Measurements from ENCODE around the gene PFKP.

Gene PFKP

DNA sequence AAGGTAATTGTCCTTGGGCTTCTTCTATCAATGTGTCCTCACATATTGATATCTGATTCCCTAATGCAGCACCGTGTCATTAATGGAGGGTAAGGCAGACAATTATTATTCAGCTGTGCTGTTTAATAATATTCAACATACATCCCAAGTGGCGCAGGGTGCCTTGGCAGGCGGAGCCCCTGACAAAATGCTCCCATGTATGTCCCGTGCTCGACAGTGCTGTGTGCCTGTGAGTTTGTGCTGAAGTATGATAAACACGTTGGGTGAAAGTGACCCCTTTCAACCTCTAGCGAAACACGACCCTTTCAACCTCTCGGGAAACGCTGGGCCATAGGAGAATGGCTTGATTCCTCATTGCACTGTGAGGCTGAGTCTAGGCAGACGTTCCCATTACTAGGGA is 31.3 kb downstream of the PFKP start:
- Histone ChIP-seq H3K9me3 (ENCODE audit: control insufficient read depth, insufficient read depth, low read length) (no peaks in the 10 kb centered on the region), H3F3A (ENCODE audit: control insufficient read depth, insufficient read depth) (no peaks in the 10 kb centered on the region; the same call in 1 of the 2 replicates), H3K79me2 (ENCODE audit: control insufficient read depth, low read length) (peaks cover 76% of the 10 kb centered on the region), H3K9me2 (replicated peaks; ENCODE audit: control insufficient read depth, low read length) (no peaks in the 10 kb centered on the region), H3K27me3 (ENCODE audit: control insufficient read depth, low read length) (no peaks in the 10 kb centered on the region), H3K4me1 (ENCODE audit: control insufficient read depth, low read length) (no peaks in the 10 kb centered on the region), H3K4me3 (ENCODE audit: low read length) (no peak overlapping the region), H3K36me3 (ENCODE audit: control insufficient read depth, low read length) (peaks cover 84% of the 10 kb centered on the region), H4K20me1 (ENCODE audit: control insufficient read depth, insufficient read depth, low read depth, low read length) (peaks cover 35% of the 10 kb centered on the region; the same call in 1 of the 2 replicates), H3K27ac (ENCODE audit: low read depth, low read length) (no peak overlapping the region), H3K4me2 (ENCODE audit: low read length) (no peak overlapping the region)
- TF ChIP-seq EZH2phosphoT487 (IDR thresholded peaks at IDR 0.05; ENCODE audit: borderline replicate concordance, low read length): no peak
- TF ChIP-seq, protein P1, sequence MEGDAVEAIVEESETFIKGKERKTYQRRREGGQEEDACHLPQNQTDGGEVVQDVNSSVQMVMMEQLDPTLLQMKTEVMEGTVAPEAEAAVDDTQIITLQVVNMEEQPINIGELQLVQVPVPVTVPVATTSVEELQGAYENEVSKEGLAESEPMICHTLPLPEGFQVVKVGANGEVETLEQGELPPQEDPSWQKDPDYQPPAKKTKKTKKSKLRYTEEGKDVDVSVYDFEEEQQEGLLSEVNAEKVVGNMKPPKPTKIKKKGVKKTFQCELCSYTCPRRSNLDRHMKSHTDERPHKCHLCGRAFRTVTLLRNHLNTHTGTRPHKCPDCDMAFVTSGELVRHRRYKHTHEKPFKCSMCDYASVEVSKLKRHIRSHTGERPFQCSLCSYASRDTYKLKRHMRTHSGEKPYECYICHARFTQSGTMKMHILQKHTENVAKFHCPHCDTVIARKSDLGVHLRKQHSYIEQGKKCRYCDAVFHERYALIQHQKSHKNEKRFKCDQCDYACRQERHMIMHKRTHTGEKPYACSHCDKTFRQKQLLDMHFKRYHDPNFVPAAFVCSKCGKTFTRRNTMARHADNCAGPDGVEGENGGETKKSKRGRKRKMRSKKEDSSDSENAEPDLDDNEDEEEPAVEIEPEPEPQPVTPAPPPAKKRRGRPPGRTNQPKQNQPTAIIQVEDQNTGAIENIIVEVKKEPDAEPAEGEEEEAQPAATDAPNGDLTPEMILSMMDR (IDR thresholded peaks at IDR 0.05; ENCODE audit: low read depth, low read length, poor library complexity, severe bottlenecking): no peak

DNA sequence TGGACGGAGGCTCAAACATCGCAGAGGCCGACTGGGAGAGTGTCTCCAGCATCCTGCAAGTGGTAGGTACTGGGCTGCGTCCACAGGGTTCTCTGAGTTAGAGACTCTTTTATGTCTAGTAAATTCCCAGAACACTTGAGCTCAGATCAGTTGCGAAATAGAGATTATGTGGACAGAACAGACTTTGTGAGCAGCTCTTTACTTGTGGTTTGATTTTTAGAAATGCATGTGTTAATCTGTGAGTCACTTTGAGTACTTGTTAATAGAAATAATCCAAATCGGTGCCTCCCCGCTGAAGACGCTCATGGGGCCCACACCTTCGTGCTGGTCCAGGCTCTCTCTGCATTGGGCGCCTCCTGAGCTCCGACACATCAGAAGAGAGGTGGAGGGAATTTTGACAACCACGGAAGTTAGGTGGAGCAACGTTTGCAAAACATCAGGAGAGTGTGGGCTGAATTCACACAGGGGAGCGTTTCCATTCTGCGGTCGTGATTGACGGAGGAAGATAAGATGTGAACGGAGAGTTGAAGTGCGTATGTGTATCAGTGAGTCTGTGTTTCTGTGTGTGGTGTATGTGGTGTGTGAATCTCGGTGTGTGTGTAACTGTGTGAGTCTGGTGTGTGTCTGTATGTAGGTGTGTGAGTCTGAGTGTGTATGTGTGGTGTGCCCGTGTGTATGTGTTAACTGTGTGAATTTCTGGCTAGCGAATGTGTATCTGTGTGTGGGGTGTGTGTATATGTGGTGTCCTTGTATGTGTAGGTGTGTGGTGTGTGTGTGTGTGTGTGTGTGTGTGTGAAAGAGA is 32.1 kb downstream of the PFKP start:
- TF ChIP-seq, protein P1 (IDR thresholded peaks at IDR 0.05; ENCODE audit: low read depth, low read length, poor library complexity, severe bottlenecking): no peak
- no peak for TF ChIP-seq EZH2phosphoT487 (IDR thresholded peaks at IDR 0.05; ENCODE audit: borderline replicate concordance, low read length)
- Histone ChIP-seq H3K9me3 (ENCODE audit: control insufficient read depth, insufficient read depth, low read length) (no peaks in the 10 kb centered on the region), H3K27ac (ENCODE audit: low read depth, low read length) (no peak overlapping the region), H3K79me2 (ENCODE audit: control insufficient read depth, low read length) (peaks cover 68% of the 10 kb centered on the region), H3K4me3 (ENCODE audit: low read length) (no peak overlapping the region), H3K27me3 (ENCODE audit: control insufficient read depth, low read length) (no peaks in the 10 kb centered on the region), H3K36me3 (ENCODE audit: control insufficient read depth, low read length) (peaks cover 84% of the 10 kb centered on the region), H3F3A (ENCODE audit: control insufficient read depth, insufficient read depth) (no peaks in the 10 kb centered on the region; the same call in 1 of the 2 replicates), H3K9me2 (replicated peaks; ENCODE audit: control insufficient read depth, low read length) (no peaks in the 10 kb centered on the region), H3K4me1 (ENCODE audit: control insufficient read depth, low read length) (no peaks in the 10 kb centered on the region), H4K20me1 (ENCODE audit: control insufficient read depth, insufficient read depth, low read depth, low read length) (peaks cover 30% of the 10 kb centered on the region; the same call in 1 of the 2 replicates), H3K4me2 (ENCODE audit: low read length) (no peak overlapping the region)

DNA sequence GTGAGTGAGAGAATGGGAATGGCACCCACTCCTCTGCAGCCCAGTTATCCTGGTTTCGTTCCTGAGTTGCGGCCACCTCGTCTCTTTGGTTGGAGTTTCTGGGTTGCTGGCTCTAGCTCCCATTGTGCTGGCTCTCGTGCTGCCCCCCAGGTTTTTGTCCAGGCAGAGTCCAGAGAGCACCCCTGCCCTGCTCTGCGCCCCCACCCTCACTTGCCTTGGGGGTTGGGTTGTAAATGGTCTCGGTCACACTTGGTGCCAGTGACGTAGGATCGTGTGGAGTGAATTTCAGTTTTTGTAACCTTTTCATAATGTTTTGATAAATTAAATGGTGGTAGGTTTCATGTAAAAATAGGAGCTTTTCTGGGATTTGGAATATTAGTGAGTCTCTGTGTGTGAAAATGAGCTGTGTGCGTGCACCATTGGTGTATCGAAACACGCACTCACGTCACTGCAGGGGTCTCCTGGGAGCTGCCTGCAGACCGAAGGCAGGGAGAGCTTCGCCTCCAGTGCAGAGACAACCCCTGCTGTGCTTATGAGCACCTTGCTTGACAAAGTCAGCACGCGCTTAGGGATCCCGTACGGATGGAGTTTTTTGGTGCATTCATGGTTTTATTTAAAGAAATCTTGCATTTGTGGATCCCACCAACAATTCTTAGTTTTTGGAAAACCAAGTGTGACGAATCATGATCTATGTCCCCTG is 32.9 kb downstream of the PFKP start:
- H3K9me3 ChIP-seq (ENCODE audit: control insufficient read depth, insufficient read depth, low read length): no peaks in the 10 kb centered on the region
- no peak for TF ChIP-seq EZH2phosphoT487 (IDR thresholded peaks at IDR 0.05; ENCODE audit: borderline replicate concordance, low read length)
- TF ChIP-seq, protein P1 (IDR thresholded peaks at IDR 0.05; ENCODE audit: low read depth, low read length, poor library complexity, severe bottlenecking): no peak
- H3K36me3 ChIP-seq (ENCODE audit: control insufficient read depth, low read length): peaks cover 84% of the 10 kb centered on the region
- no peaks in the 10 kb centered on the region for H3K27me3 ChIP-seq (ENCODE audit: control insufficient read depth, low read length)
- no peaks in the 10 kb centered on the region for H3K4me1 ChIP-seq (ENCODE audit: control insufficient read depth, low read length)
- peaks cover 23% of the 10 kb centered on the region; the same call in 1 of the 2 replicates for H4K20me1 ChIP-seq (ENCODE audit: control insufficient read depth, insufficient read depth, low read depth, low read length)
- H3K27ac ChIP-seq (ENCODE audit: low read depth, low read length): no peak overlapping the region
- H3F3A ChIP-seq (ENCODE audit: control insufficient read depth, insufficient read depth): no peaks in the 10 kb centered on the region
- no peak overlapping the region for H3K4me2 ChIP-seq (ENCODE audit: low read length)
- H3K79me2 ChIP-seq (ENCODE audit: control insufficient read depth, low read length): peaks cover 61% of the 10 kb centered on the region
- no peaks in the 10 kb centered on the region for H3K9me2 ChIP-seq (replicated peaks; ENCODE audit: control insufficient read depth, low read length)
- H3K4me3 ChIP-seq (ENCODE audit: low read length): no peak overlapping the region

All from DOHH2 (cell line).